Fibroblast of upper back skin (primary cell): Measurements from ENCODE around the gene OR10P1.
A peak's percentile ranks its signal among the peaks of the same experiment; 100 is the strongest.
"Not testable (repeated sequence)": the region's sequence is repeated elsewhere in the genome, so short reads cannot be mapped to it uniquely, and the experiment has no call there.

Source experiments
- DNase-seq: peaks from one replicate; pipeline ENCODE4 v3.0.0-alpha.2; 2013

OR10P1 gene, protein sequence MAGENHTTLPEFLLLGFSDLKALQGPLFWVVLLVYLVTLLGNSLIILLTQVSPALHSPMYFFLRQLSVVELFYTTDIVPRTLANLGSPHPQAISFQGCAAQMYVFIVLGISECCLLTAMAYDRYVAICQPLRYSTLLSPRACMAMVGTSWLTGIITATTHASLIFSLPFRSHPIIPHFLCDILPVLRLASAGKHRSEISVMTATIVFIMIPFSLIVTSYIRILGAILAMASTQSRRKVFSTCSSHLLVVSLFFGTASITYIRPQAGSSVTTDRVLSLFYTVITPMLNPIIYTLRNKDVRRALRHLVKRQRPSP

DNA sequence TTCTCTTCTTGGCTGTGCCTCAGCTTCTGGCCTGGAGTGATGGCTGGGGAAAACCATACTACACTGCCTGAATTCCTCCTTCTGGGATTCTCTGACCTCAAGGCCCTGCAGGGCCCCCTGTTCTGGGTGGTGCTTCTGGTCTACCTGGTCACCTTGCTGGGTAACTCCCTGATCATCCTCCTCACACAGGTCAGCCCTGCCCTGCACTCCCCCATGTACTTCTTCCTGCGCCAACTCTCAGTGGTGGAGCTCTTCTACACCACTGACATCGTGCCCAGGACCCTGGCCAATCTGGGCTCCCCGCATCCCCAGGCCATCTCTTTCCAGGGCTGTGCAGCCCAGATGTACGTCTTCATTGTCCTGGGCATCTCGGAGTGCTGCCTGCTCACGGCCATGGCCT lies at the start of gene OR10P1:
TSS of gene OR10P1 (plus strand) at position 40 of the 400 bp plus-strand sequence. CDS start at position 40, 0 bp downstream.
- DNase-seq, result no peak

- DNase-seq, result not testable (repeated sequence)
Measured at GRCh38 chr12:55590152-55590551, 46.5 kb upstream of the OR10P1 start.

GRCh38 chr12:55607821-55608594 lies 28.7 kb upstream of the OR10P1 start:
- no peak for DNase-seq

- DNase-seq, result no peak
Measured at GRCh38 chr12:55610598-55610997, 26.1 kb upstream of the OR10P1 start.

DNA sequence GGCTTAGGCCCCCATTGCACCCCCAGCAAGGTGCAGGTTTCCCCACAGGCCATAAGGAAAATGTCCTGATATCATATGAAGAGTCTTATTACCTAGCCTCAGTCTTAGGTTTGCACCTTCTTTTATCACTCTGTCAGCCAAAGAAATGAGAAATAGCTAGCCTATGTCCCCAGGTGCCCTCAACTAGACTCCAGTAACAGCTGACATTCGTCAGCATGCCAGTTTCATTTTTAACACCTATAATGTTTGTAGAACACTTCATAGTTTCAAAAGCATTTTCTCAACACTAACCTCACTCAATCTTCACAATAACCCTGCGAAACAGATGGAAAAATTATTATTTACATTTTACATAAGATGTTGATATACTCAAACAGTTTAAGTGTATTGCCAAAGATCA lies 24.0 kb upstream of the OR10P1 start:
- no peak for DNase-seq

- DNase-seq, result no peak
Measured at GRCh38 chr12:55614764-55615163, 21.9 kb upstream of the OR10P1 start.

- DNase-seq, result peak; percentile 93
Measured at GRCh38 chr12:55619354-55620138, 17.1 kb upstream of the OR10P1 start.

DNA sequence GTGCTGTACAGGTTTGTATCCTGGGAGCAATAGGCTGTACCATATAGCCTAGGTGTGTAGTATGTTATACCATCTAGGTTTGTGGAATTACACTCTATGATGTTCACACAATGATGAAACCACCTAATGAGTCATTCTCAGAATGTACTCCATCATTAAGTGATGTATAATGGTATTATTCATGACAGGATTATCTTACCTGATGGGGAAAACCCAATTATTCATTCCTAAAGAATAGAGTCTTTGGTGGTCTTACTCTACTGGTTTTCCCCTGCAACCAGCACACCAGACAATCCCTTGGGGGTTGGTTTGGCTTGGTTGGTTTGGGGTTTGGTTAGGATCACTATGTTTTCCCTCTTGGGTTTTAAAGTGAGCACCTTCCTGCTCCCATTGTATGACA lies 12.6 kb upstream of the OR10P1 start:
- peak; percentile 1 for DNase-seq

- DNase-seq, result no peak
Measured at GRCh38 chr12:55626154-55626553, 10.5 kb upstream of the OR10P1 start.

GRCh38 chr12:55629058-55629841 lies 7.4 kb upstream of the OR10P1 start:
- DNase-seq, result no peak

- no peak for DNase-seq
Measured at GRCh38 chr12:55631056-55631455, 5.6 kb upstream of the OR10P1 start.

DNA sequence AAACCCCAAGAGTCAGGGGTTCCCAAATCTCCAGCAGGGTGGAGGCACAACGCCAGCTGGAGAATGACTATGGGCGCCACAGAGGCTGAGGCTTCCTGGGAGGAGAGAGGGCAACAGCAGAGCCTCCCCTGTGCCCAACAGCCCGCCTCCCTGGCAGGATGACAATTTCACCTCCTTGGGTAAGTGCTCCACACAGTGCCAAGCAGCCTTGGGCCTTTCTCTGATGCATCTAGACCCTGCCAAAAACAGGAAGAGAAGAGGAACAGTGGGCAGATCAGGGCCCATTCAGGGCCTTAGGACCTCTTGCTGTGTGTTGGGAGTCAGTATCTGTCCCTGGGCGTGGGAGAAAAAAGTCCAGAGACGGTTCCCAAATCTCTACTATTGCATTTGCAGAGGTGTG lies 5.0 kb upstream of the OR10P1 start:
- no peak for DNase-seq

DNA sequence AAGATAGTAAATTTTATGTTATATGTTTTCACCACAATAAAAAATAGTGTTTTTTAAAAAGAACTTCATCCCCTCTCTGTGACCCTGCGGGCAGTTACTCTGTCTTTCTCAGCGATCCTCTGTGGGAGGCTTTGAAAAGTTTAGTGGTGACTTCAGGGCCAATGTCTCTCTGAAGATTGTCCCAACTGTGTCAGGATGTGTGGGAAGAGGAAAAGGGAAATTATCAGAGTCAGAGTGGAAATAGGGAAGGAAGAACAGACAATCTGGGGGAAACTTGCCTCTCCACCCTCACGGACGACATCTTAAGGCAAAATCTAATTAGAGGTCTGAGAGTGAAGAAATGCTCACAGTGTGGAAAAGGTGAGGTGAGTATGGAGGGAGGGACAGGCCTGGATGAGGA lies 3.5 kb upstream of the OR10P1 start:
- DNase-seq, result no peak

DNA sequence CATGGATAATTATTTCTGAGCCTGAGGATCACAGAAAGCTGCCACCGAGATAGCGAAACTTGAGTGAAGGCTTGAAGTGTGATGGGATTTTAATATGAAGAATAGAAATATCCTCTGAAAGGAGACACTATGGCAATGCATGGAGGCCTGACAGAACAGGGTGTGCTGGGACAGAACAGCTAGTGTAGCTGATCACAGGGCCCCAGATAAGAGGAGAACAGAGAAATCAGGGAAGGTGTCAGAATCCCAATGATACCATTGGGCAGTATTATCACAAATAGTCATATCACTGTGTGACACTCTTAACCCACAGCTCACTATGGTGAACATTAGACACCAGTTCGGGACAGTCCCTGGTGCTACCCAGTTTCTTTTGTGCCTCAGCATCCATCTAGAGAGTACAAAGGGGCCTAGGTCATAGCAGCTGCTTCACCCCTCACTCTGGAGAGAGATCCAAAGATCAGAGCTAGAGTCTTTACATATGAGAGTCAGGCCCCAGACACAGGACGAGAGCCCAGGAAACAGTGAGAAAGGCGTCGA lies 506 bp upstream of the OR10P1 start:
- no peak for DNase-seq

DNA sequence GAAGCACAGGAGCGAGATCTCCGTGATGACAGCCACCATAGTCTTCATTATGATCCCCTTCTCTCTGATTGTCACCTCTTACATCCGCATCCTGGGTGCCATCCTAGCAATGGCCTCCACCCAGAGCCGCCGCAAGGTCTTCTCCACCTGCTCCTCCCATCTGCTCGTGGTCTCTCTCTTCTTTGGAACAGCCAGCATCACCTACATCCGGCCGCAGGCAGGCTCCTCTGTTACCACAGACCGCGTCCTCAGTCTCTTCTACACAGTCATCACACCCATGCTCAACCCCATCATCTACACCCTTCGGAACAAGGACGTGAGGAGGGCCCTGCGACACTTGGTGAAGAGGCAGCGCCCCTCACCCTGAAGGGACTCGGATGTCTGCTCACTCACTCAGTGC lies 775 bp downstream of the OR10P1 start:
- no peak for DNase-seq

DNA sequence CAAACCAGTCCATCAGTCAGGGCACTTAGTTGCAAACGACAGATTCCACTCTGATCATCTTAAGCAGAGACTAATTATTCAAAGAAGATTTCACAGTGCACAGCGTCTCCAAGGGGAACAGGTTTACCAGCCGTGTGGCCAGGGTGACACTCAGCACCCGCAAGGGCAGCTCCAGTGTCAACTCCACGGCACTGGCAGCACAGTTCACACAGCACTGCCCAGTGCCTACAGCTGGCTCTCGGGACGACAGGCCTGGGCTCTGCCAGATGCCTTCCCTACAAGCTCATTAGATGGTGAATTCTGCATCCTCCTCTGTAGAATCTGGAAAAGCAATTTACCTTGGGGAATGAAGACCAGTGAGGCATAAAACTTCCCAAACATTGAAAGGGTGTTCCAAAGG lies 4.9 kb downstream of the OR10P1 start:
- DNase-seq, result no peak

GRCh38 chr12:55642267-55642666 lies 5.6 kb downstream of the OR10P1 start:
- no peak for DNase-seq

GRCh38 chr12:55642669-55643068 lies 6.0 kb downstream of the OR10P1 start:
- DNase-seq, result no peak

GRCh38 chr12:55644591-55644990 lies 7.9 kb downstream of the OR10P1 start:
- DNase-seq, result no peak

DNA sequence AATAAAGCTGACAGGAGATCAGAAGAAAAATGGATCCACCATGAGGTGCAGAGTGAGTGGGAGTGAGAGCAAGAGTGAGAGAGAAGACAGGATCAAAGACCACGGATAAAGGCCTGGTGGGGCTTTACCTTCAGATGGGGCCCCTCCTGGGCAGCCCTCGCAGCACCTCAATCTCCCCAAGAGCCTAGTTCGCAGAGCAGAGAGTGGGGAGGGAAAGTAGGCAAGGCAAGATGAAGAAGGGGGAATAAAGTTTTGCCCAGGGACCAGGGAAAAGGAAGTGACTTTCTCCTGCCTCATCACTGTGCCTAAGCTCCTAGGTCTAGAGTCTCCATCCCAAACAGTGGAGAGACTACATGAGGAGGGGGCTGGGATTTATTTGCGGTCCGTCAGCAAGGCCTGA lies 10.3 kb downstream of the OR10P1 start:
- no peak for DNase-seq

DNA sequence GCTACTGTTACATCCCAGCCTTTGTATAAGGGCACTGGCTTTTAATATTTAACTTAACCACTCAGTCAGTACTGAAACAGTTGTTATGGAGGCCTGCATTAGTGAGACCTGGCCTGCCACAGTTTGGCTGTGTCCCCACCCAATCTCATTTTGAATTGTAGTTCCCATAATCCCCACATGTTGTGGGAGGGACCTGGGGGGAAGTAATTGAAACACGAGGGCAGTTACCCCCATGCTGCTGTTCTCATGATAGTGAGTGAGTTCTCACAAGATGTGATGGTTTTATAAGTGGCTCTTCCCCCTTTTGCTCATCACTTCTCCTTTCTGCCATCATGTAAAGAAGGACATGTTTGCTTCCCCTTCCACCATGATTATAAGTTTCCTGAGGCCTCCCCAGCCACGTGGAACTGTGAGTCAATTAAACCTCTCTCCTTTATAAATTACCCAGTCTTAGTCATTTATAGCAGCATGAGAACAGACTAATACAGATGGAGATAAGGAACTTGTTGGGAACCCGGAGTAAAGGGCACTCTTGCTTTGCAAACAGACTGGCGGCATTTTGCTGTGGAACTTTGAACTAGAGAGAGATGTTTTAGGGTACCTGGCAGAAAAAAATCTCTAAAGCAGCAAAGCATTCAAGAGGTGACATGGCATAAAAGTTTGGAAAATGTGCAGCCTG lies 14.1 kb downstream of the OR10P1 start:
- not testable (repeated sequence) for DNase-seq

- DNase-seq, result no peak
Measured at GRCh38 chr12:55651299-55651683, 14.6 kb downstream of the OR10P1 start.
